ENCODE measurements around the gene ZBTB17. TPM values are rescaled to one million over a fixed set of nuclear protein-coding genes. Genes with fewer than 3 reads are reported as not detected.

The ZBTB17 gene
- total and polyA plus RNA-seq, 9 of the 15 experiments (the other 6 are each of a cell fraction or from before 2014, with no cell fraction given) = 1.1 to 53.4 (median 29.6) TPM

DNA sequence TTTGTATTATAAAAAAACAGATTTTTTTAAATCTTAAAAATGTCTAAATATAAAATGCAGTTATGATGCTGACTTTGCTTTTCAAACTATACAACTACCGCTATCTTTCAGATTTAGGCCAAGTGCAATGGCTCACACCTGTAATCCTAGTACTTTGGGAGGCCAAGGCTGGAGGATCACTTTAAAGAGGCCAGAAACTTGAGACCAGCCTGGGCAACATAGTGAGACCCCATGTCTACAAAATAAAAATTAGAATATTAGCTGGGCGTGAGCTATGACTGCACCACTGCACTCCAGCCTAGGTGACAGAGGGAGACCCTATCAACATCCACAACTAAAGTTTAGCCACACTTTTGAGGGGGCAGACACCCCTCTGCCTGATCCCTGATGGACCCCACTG is 20.3 kb downstream of the ZBTB17 start:
- intact Hi-C loops (cut with micrococcal nuclease) = no loop called here
- Histone ChIP-seq H3K27me3 (ENCODE audit: control insufficient read depth in 2 of 2, insufficient read depth in 2 of 2, low read length in 2 of 2) (no peaks in the 10 kb centered on the region), H3K79me2 (ENCODE audit: control insufficient read depth, insufficient read depth, low read length) (peaks cover 79% of the 10 kb centered on the region), H3K9ac (ENCODE audit: insufficient read depth in 1 of 2, low read depth in 2 of 2, low read length in 2 of 2) (no peak overlapping the region), H2AFZ (ENCODE audit: low read depth, low read length) (no peak overlapping the region), H4K20me1 (replicated peaks; ENCODE audit: control insufficient read depth, insufficient read depth, low read length) (no peaks in the 10 kb centered on the region), H3K9me3 (replicated peaks; ENCODE audit: control insufficient read depth, insufficient read depth, low read depth, low read length) (no peaks in the 10 kb centered on the region), H3K4me2 (ENCODE audit: insufficient read depth, low read length) (no peak overlapping the region), H3K27ac (ENCODE audit: extremely low read depth, low read depth, low read length) (peak overlapping the region; percentile 51; the same call in 1 of the 3 replicates), H3K9me1 (ENCODE audit: control insufficient read depth, insufficient read depth, low read length) (peaks cover 4% of the 10 kb centered on the region), H3K36me3 (ENCODE audit: control insufficient read depth, insufficient read depth, low read length) (peaks cover 17% of the 10 kb centered on the region; the same call in 2 of the 3 replicates), H3K4me1 (replicated peaks in 1 of 2; ENCODE audit: control insufficient read depth in 2 of 2, insufficient read depth in 2 of 2, low read length in 2 of 2) (peaks cover 43 to 45% of the 10 kb centered on the region in 2 experiments), H3K4me3 (no peak overlapping the region)
- DNase-seq (ENCODE audit: extremely low read depth in 1 of 4, low spot score in 3 of 4) = no peak
- in situ Hi-C loops (cut with MboI) = no loop called here
- ChIA-PET CTCF (ENCODE audit: low intra/inter-chr PET ratio) (no interaction called here), POLR2A (interaction anchor here (0.6 to 1.2 kb wide), 2 partner anchors 20 to 319 kb away, joined by 3 read pairs; partner anchors contain the start of gene ZBTB17)
- ATAC-seq = no peak
- WGBS (ENCODE audit: insufficient coverage, low coverage, missing lambda C conversion rate) = 89% methylated on average over 2 of the region's 2 CpGs
- BruUV-seq (replicated peaks) = no TSS peak
- no peak for FAIRE-seq
- TF ChIP-seq, protein P1, sequence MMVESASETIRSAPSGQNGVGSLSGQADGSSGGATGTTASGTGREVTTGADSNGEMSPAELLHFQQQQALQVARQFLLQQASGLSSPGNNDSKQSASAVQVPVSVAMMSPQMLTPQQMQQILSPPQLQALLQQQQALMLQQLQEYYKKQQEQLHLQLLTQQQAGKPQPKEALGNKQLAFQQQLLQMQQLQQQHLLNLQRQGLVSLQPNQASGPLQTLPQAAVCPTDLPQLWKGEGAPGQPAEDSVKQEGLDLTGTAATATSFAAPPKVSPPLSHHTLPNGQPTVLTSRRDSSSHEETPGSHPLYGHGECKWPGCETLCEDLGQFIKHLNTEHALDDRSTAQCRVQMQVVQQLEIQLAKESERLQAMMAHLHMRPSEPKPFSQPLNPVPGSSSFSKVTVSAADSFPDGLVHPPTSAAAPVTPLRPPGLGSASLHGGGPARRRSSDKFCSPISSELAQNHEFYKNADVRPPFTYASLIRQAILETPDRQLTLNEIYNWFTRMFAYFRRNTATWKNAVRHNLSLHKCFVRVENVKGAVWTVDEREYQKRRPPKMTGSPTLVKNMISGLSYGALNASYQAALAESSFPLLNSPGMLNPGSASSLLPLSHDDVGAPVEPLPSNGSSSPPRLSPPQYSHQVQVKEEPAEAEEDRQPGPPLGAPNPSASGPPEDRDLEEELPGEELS (CRISPR knock-in tag; IDR thresholded peaks at IDR 0.05; ENCODE audit: borderline replicate concordance) = no peak
- peak; percentile 96 for TF ChIP-seq ZNF121 (CRISPR knock-in tag; conservative IDR thresholded peaks at IDR 0.05)
- TF ChIP-seq, protein P2, sequence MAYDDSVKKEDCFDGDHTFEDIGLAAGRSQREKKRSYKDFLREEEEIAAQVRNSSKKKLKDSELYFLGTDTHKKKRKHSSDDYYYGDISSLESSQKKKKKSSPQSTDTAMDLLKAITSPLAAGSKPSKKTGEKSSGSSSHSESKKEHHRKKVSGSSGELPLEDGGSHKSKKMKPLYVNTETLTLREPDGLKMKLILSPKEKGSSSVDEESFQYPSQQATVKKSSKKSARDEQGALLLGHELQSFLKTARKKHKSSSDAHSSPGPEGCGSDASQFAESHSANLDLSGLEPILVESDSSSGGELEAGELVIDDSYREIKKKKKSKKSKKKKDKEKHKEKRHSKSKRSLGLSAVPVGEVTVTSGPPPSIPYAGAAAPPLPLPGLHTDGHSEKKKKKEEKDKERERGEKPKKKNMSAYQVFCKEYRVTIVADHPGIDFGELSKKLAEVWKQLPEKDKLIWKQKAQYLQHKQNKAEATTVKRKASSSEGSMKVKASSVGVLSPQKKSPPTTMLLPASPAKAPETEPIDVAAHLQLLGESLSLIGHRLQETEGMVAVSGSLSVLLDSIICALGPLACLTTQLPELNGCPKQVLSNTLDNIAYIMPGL (CRISPR knock-in tag; IDR thresholded peaks at IDR 0.05) = no peak
- peak; percentile 41 to 46; a peak in 3 of 4 replicates for TF ChIP-seq KDM1A (IDR thresholded peaks at IDR 0.05)
- peak; percentile 78 for TF ChIP-seq RBM25 (IDR thresholded peaks at IDR 0.05; ENCODE audit: low read depth, low read length, severe bottlenecking)
- peak; percentile 77 for TF ChIP-seq BCOR (IDR thresholded peaks at IDR 0.05)

All from K562 (cell line).